Muscle of back (tissue), 13 donors: Measurements from ENCODE around the gene KIAA0408. TPM values are rescaled to one million over a fixed set of nuclear protein-coding genes. Genes with fewer than 3 reads are reported as not detected.

Experiments used
- DNase-seq, 3 donors: peaks; one replicate each; pipeline versions ENCODE4 v3.0.0 to v3.0.0-alpha.2; 2013
- long read RNA-seq, 9 donors: transcript quantifications; one replicate each; lab custom pipeline, GENCODE V29; 2026
- polyA plus RNA-seq, 10 donors: library from polyadenylated mRNA; unstranded; fragments of 120-200 nt; gene quantifications; one replicate each; pipeline ENCODE4 v1.2.1, GENCODE V29; 2013; ENCODE audit not compliant: insufficient read length in 10 of 10

The KIAA0408 gene
- 10 to 100 TPM; 14.5 to 28.8 (median 17.9) TPM for polyA plus RNA-seq
- long read RNA-seq, donor 1, partial matches to known transcripts: 0 of 1 reads
- long read RNA-seq, donor 1, other reads (novel, unspliced or antisense): 0 of 1 reads
- long read RNA-seq, donor 2, full-length matches to known transcripts: 2 of 2 reads
- long read RNA-seq, donor 2, partial matches to known transcripts: 0 of 2 reads
- long read RNA-seq, donor 2, other reads (novel, unspliced or antisense): 0 of 2 reads
- long read RNA-seq, donor 3: 0 reads
- long read RNA-seq, donor 4, partial matches to known transcripts: 0 of 3 reads
- long read RNA-seq, donor 4, other reads (novel, unspliced or antisense): 0 of 3 reads
- long read RNA-seq, donor 5, partial matches to known transcripts: 0 of 1 reads
- long read RNA-seq, donor 5, other reads (novel, unspliced or antisense): 0 of 1 reads
- long read RNA-seq, donor 6, partial matches to known transcripts: 0 of 2 reads
- long read RNA-seq, donor 6, other reads (novel, unspliced or antisense): 0 of 2 reads
- long read RNA-seq, donor 7, full-length matches to known transcripts: 1 of 1 reads
- long read RNA-seq, donor 7, partial matches to known transcripts: 0 of 1 reads
- long read RNA-seq, donor 7, other reads (novel, unspliced or antisense): 0 of 1 reads
- long read RNA-seq, donor 8: 0 reads
- long read RNA-seq, donor 9: 0 reads

DNA sequence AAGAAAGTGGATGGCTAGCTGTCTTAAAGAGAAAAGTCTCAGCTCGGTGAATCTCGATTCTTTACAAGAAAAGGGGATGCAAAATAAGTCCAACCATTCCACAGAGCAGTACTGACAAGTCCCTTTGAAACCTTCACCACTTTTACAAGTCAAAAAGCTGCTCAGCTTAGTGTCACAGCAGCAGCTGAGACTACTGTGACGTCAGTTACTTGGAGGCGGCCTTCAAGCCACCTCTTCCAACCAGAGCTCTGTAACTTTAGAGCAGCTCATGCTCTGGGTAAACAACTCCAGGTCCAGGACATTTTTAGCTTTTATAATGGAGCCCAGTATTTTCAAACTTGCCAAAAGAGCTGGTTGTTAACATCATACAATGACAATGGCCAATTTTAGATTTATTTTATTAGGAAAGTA lies at the start of gene KIAA0408:
Gene KIAA0408 (minus strand): TSS at position 159 of the 411 bp plus-strand sequence. CDS start 5,408 bp downstream, outside the sequence.
- DNase-seq: peak; percentile 92 to 95 (median 92)

DNA sequence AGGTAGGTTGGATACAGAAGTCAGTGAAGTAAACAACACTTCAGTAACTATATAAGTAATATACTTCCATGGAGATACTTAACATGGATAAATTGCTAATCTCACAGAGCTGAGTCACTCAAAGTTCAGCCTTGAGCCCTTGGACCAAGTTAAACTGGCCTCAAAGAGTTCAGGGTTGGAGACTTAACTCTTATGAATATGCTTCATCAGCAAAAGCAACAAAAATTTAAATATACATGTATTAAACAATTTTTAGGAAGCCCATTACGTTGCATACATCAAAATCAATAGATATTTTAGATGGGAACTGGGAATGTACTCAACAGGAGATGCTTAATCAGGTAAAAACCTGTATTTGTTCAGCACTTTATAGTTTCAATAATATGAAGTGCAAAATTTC lies 47.7 kb upstream of the KIAA0408 start:
- DNase-seq: no peak

DNA sequence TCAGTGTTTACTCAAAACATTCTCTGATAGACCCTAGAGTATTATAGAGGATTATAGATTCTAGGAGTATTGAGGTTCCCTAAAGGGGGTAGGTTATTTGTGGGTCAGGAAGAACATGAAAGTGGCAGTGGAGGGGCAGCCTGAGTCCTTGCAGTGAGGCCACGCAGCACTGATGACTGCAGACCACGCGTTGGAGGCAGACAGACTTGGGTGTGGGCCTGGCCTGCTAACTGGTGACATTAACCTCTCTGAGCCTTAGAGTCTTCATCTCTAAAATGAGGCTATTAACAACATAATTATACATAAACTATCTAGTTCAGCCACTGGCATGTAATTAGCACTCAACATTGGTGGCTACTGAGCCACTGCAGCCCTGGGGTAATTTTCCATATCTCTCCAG lies 43.8 kb upstream of the KIAA0408 start:
- DNase-seq: no peak

DNA sequence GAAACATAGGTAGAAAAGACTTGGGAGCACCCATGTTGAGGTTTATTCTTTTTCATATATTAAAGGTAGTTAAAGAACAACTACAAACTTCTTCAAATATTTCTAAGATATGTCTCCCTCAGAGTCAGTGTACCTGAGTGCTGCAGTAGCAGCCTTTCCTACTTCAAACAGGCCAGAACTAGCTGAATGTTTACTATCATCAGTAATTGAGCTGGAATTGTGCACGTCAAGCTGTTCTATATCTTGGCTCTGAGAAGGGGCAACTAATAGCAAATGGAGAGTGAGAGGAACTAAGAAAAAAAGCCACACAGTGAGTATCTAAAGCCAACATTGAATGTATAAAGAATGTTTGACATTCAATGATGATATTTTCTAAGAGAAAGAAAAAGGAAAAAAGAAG lies 38.2 kb upstream of the KIAA0408 start:
- DNase-seq: no peak

DNA sequence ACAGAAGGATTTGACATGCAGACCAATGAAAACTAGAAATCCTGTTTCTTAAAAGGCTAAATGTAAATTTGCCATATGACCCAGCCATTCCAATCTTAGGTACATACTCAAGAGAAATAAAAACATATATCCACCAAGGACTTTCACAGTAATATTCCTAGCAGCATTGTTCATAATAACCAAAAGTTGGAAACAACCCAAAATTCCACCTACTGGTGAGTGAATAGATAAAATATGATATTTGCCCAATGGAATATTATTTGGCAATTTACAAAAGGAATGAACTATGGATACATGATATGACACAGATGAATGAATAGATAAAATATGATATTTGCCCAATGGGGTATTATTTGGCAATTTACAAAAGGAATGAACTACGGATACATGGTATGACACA lies 37.3 kb upstream of the KIAA0408 start:
- DNase-seq: no peak

- DNase-seq: no peak
Observed at GRCh38 chr6:127494240-127494767, 35.1 kb upstream of the KIAA0408 start.

DNA sequence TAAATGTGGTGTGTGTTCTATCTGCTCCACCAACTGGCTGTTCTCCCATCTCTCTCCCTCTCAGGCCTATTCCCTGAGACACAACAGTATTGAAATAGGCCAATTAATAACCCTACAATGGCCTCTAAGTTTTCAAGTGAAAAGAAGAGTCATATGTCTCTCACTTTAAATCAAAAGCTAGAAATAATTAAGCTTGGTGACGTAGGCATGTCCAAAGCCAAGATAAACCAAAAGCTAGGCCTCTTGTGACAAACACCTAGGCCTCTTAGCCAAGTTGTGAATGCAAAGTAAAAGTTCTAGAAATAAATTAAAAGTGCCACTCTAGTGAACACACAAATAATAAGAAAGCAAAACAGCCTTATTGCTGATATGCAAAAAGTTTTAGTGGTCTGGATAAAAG lies 30.1 kb upstream of the KIAA0408 start:
- DNase-seq: no peak

GRCh38 chr6:127486934-127487333 lies 27.7 kb upstream of the KIAA0408 start:
- no peak for DNase-seq

DNA sequence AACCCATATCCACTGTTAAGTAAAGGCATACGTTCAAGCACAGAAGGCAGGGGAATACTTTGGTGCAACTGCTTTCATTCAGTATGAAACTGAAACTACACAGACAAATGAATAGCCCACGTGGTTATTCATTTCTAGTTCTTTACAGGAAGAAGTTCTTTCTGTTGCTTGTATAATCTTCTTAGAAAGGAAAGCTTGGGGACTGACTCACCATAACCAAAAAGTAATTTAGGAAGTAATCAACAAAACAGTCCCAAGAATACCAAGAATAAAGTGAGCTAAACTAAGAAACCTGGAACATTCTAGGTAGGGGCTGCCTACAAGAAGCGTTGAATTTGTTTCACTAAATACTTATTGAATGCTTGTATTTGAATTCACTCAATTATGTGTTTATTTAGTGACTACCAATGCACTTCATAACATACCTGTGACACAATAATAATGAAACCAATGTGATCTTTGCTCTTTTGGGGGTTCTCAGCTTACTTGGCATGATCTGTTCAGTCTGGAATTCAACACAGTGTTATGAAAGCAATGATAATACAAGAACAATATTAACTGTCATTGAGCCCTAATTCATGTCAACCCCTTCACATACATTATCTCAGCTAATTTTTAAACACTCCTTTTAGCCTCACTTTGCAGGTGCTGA lies 25.1 kb upstream of the KIAA0408 start:
- DNase-seq: peak in 1 of 3 donors; percentile 26

DNA sequence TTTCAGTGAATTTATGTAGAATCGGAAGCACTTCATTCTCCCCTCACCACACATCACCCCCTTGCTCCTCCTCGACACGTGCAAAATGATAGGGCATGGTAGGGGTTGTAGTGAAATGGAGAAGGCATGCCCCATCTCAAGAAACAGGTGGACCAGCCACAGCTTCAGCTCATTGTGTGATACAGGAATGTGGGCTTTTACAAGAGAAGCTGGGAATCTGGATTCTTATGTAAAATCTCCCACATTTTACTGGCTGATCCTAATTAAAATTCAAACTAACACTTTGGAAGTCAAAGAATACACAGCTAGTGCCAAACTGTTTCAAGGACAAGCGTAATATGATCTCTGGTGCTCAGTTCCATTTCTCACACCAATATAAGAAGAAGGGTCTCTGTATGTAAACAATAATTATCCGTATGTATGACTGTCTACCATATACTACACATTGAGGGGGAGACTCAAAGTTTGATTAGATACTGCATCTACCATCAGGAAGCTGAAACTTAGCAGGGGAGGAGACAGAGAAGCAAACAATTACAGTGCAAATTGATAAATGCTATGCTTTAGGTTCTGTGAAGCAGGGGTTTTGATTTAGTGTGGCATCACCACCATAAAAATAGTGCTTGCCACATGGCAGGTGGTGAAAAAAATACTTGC lies 24.3 kb upstream of the KIAA0408 start:
- no peak for DNase-seq

DNA sequence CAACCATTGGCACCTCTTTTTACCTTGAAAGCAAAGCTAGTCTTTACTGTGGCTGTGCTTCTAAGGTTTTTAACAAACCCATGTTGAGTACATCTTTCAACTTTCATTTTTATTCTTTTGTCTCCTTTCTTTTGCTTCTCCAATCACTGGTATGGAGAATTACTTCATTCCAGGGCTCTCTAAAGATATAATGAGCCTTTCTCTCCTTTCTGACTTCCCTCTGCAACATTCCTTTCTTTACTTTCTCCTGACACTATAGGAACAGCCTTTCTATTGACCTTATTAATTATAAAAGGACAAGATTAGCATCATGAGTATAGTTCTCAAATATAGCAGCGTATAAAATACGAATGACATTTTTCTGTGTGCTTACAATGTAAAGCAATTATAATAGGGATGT lies 23.1 kb upstream of the KIAA0408 start:
- no peak for DNase-seq

- DNase-seq: no peak
Observed at GRCh38 chr6:127481628-127482027, 22.4 kb upstream of the KIAA0408 start.

GRCh38 chr6:127481111-127481510 lies 21.9 kb upstream of the KIAA0408 start:
- no peak for DNase-seq

DNA sequence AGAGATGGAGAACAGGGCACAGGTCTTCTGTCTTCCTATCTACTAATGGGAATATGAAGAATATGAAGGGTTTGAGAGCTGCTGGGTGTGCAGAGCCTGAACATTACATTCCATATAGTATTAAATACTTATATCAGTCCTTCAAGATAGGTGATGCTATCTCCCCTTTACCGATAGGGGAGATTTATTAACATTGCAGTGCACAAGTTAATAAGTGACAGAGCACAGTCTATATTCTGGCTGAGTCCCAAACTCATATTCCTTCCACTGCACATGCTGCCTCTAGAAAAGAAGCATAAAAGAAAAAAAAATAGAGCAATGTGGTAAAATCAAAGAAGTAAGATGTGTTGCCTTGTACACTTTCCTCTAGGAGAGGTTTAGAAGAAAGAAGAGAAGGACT lies 18.5 kb upstream of the KIAA0408 start:
- DNase-seq: no peak

DNA sequence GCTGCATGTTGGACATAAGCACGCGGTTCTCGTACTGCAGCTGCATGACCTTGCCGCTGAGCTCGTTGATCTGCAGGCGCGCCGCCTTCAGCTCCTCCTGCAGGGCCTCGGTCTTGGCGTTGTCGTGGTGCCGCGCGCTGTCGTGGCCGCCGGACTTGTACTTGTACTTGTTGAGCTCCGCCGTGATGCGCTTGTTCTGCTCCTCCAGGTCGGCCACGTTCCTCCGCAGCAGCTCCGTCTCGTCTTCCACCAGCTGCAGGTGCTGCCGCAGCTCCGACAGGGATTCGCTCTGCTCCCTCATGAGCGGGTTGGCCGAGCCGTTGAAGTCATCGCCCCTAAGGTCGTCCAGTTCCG lies 16.6 kb upstream of the KIAA0408 start:
- peak in 1 of 3 donors; percentile 30 for DNase-seq

DNA sequence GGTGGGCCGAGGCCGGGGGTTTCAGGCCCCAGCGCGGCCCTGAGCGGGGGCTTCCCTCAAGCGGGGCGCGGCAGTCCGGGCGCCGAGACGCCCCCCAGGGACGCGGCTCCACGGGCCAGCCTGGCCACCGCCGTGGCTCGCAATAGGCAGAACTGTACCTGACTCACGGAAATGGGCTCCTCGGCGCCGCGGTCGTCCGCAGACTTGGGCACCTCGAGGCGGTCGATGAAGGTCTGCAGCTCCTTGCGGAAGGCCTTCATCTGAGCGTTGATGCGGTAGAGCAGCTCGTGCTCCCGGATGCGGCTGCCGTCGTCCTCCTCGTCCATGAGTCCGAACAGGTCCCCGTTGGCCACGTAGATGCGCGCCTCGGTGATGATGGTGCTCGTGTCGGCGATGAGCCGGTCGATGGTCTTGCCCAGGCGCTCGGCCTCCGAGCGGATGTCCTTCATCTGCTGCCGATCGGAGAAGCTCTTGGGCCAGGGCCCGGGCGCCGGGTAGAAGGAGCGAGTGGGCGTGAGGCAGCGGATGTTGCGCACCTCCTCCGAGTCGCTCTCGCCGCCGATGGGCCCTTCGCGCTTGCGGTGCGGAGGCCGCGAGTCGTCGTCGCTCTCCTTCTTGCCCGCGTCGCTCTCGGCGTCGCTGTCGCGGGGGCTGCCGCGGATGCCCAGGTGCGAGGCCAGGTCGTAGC lies 16.1 kb upstream of the KIAA0408 start:
- no peak for DNase-seq

DNA sequence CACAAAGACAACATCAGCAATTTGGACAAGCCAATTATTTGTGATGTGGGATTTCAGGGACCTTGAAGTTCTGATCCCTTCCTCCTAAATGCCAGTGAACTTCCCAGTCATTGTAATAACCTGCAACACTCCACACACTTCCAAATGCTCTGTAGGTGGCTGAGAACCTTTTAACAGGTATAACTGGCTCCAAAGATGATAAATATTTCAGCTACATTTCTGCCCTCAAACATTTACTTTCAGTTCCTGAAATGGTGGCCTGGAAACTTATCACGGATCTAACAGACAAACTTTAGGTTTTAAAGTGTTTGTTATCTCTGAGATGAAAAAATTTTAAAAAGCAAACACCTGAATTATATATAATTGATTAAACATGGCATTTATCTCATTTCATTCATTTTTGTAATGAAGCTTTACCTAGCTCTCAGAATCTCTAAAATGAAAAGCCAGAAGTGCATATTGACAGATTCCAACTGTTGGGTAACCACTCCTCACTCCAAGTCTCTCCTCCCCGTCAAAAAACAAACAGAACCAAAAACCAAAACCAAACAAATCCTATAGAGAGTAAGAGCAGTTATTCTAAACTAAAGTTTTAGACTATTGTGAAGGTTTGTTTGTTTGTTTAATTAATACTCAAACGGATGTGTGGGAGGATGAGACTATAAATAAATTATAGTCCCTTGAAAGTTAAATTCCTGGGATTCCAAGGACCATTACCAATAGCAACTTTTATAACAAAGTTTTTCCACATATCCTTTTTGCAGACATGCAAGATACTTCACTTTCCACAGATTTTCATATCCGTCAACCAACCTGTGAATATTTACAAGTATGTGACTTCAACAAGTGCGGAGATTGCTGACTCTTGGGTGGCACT lies 12.4 kb upstream of the KIAA0408 start:
- no peak for DNase-seq

DNA sequence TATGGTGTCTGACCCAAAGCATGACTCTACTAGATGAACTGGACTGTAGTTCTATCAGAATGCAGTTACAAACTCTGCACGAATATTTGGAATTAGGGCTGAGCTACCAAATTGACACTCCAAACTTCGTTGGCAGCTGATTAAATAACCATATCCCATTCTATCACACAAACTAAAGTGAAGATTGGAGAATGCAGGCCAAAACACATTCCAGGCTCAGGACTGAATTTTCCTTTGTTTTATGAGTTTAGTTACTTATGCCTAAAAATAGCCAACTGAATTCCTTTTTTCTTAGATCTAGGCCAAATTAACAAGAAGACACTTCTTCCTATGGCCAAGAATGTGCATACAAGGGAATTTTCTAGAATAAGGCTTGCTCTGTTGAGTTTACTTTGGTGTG lies 9.7 kb upstream of the KIAA0408 start:
- no peak for DNase-seq

GRCh38 chr6:127466416-127466815 lies 7.2 kb upstream of the KIAA0408 start:
- no peak for DNase-seq

DNA sequence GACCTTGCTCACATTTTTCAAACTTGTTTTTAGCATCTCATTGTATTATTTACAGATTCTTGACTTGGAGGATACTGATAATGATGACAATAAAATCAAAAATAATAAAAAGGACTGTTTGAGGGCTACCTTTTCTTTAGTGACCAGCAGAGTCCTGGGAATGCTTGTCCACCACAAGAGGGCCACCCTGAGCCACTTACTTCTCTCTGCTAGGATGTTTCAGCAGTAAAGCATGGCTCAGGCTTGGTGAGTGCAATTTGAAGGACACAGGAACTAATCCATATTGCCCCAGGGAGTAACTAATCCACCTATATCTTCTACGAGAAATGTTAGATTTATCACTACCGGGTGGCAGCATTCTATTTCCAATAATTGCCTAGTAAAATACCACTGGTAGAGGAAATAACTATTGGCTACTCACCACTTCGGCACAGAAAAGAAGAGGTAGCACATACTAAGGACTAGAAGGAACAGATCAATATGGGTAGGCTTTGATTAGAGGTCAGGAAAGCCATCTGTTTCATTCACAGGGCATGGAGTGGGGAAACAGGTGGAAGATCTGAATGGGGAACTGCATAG lies 5.8 kb upstream of the KIAA0408 start:
- DNase-seq: peak; percentile 73 to 88 (median 73)
